Measurements from ENCODE around the gene TRABD2B.
A peak's percentile ranks its signal among the peaks of the same experiment; 100 is the strongest.

The TRABD2B gene

DNA sequence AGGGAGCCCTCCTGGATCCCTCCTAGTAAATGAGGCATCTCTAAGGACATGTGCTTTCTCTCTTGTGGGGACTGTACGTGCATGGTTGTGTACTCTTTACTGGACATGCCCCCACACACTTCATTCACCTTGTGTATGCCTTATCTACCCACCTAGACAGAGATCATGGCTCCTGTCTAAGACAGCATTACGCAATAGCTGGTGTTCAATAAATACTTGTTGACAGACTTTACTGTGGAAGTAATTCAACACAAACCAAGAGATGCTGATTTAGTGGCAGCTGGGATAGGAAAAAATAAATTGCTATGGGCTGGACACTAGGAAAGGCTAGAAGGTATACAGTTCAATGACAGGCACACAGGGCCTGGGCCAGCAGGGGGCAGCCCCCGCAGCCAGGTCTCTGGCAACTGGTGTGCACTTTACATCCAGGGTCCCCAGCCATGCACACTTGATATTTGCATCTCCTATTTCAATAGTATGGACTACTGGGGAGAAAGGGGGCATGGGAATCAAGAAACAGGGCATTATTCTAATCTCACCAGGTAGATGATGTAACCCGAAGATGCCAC lies 24.2 kb downstream of the TRABD2B start:
- no peak overlapping the region for H3K4me3 ChIP-seq (ENCODE audit: low read depth, low read length)
- ChIA-PET CTCF (interaction anchor here (0.6 to 1.4 kb wide), 12 partner anchors 10 to 136 kb away, joined by 3 to 8 read pairs (median 3); no protein-coding TSS in a partner anchor), POLR2A (no interaction called here)
- no peak for TF ChIP-seq ZNF629 (tag by site-specific recombination; IDR thresholded peaks at IDR 0.05)
- TF ChIP-seq SCRT2 (tag by site-specific recombination; IDR thresholded peaks at IDR 0.05), result peak; percentile 66
- TF ChIP-seq, protein P1, sequence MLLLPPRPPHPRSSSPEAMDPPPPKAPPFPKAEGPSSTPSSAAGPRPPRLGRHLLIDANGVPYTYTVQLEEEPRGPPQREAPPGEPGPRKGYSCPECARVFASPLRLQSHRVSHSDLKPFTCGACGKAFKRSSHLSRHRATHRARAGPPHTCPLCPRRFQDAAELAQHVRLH (tag by site-specific recombination; IDR thresholded peaks at IDR 0.05), result no peak
- TF ChIP-seq ZIC2 (tag by site-specific recombination; IDR thresholded peaks at IDR 0.05), result peak; percentile 27
- TF ChIP-seq PRDM6 (tag by site-specific recombination; IDR thresholded peaks at IDR 0.05), result no peak
- no peak for TF ChIP-seq ZEB2 (tag by site-specific recombination; IDR thresholded peaks at IDR 0.05)
- TF ChIP-seq, protein P2, sequence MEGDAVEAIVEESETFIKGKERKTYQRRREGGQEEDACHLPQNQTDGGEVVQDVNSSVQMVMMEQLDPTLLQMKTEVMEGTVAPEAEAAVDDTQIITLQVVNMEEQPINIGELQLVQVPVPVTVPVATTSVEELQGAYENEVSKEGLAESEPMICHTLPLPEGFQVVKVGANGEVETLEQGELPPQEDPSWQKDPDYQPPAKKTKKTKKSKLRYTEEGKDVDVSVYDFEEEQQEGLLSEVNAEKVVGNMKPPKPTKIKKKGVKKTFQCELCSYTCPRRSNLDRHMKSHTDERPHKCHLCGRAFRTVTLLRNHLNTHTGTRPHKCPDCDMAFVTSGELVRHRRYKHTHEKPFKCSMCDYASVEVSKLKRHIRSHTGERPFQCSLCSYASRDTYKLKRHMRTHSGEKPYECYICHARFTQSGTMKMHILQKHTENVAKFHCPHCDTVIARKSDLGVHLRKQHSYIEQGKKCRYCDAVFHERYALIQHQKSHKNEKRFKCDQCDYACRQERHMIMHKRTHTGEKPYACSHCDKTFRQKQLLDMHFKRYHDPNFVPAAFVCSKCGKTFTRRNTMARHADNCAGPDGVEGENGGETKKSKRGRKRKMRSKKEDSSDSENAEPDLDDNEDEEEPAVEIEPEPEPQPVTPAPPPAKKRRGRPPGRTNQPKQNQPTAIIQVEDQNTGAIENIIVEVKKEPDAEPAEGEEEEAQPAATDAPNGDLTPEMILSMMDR (tag by site-specific recombination; IDR thresholded peaks at IDR 0.05), result peak; percentile 36; the same call in 1 of the 2 replicates
- TF ChIP-seq RBAK (tag by site-specific recombination; IDR thresholded peaks at IDR 0.05), result no peak
- H3K9me3 ChIP-seq (ENCODE audit: control insufficient read depth, insufficient read depth, low read depth, low read length), result no peaks in the 10 kb centered on the region
- no peak overlapping the region for H3K27ac ChIP-seq (ENCODE audit: extremely low read depth, low read depth, low read length)
- H3K4me1 ChIP-seq (ENCODE audit: control insufficient read depth, insufficient read depth, low read length), result peaks cover 8% of the 10 kb centered on the region
- H3K36me3 ChIP-seq (ENCODE audit: control insufficient read depth in 2 of 2, insufficient read depth in 1 of 2, low read length in 2 of 2), result no peaks in the 10 kb centered on the region

DNA sequence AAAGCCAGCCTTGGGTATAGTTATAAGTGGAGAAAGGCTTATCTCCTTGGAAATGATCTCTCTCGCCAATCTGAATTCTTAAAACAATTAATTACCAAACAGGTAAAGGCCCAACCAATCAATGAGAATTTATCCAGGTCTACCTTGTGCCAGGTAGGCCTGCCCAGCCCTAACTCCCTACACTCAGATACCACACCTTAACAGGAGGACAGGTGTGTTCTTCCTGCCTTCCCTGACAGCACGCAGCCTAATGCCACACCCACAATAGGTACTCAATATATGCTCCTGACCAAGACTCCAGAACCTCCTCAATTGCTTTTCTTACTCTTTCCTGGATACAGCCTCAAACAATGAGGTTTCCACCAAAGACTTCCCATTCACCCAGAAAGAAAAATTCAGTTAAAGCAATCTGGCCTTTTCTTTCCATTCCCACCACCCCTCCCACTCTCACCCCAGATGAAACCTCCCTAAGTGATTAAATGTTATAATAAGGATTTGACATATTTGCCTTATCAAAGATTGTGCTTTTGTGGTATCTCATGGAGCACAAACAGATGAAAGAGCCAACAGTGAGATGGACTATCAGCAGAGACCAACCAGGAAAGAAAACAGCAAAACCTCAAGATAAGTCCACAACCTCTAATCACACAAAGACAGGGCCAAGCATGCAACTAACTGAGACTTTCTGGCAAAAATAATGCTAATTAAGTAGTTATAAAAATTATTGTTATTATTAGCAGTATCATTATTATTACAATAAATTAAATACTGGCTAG lies 25.6 kb downstream of the TRABD2B start:
- H3K4me1 ChIP-seq (ENCODE audit: control insufficient read depth, insufficient read depth, low read length), result peaks cover 8% of the 10 kb centered on the region
- H3K36me3 ChIP-seq (ENCODE audit: control insufficient read depth in 2 of 2, insufficient read depth in 1 of 2, low read length in 2 of 2), result no peaks in the 10 kb centered on the region
- H3K4me3 ChIP-seq (ENCODE audit: low read depth, low read length), result no peak overlapping the region
- no peaks in the 10 kb centered on the region for H3K9me3 ChIP-seq (ENCODE audit: control insufficient read depth, insufficient read depth, low read depth, low read length)
- ChIA-PET POLR2A (no interaction called here), CTCF (interaction anchor here (0.7 to 1.2 kb wide), 2 partner anchors 31 to 96 kb away, joined by 3 read pairs; no protein-coding TSS in a partner anchor)
- no peak overlapping the region for H3K27ac ChIP-seq (ENCODE audit: extremely low read depth, low read depth, low read length)
- TF ChIP-seq ZBTB8A (tag by site-specific recombination; IDR thresholded peaks at IDR 0.05), result no peak
- TF ChIP-seq ZNF350 (tag by site-specific recombination; IDR thresholded peaks at IDR 0.05), result no peak
- no peak for TF ChIP-seq ZNF785 (tag by site-specific recombination; IDR thresholded peaks at IDR 0.05)
- TF ChIP-seq ZNF239 (tag by site-specific recombination; IDR thresholded peaks at IDR 0.05), result no peak
- TF ChIP-seq, protein P3, sequence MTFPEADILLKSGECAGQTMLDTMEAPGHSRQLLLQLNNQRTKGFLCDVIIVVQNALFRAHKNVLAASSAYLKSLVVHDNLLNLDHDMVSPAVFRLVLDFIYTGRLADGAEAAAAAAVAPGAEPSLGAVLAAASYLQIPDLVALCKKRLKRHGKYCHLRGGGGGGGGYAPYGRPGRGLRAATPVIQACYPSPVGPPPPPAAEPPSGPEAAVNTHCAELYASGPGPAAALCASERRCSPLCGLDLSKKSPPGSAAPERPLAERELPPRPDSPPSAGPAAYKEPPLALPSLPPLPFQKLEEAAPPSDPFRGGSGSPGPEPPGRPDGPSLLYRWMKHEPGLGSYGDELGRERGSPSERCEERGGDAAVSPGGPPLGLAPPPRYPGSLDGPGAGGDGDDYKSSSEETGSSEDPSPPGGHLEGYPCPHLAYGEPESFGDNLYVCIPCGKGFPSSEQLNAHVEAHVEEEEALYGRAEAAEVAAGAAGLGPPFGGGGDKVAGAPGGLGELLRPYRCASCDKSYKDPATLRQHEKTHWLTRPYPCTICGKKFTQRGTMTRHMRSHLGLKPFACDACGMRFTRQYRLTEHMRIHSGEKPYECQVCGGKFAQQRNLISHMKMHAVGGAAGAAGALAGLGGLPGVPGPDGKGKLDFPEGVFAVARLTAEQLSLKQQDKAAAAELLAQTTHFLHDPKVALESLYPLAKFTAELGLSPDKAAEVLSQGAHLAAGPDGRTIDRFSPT (tag by site-specific recombination; IDR thresholded peaks at IDR 0.05), result no peak
- TF ChIP-seq, protein P4, sequence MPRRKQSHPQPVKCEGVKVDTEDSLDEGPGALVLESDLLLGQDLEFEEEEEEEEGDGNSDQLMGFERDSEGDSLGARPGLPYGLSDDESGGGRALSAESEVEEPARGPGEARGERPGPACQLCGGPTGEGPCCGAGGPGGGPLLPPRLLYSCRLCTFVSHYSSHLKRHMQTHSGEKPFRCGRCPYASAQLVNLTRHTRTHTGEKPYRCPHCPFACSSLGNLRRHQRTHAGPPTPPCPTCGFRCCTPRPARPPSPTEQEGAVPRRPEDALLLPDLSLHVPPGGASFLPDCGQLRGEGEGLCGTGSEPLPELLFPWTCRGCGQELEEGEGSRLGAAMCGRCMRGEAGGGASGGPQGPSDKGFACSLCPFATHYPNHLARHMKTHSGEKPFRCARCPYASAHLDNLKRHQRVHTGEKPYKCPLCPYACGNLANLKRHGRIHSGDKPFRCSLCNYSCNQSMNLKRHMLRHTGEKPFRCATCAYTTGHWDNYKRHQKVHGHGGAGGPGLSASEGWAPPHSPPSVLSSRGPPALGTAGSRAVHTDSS (tag by site-specific recombination; IDR thresholded peaks at IDR 0.05), result no peak
- TF ChIP-seq ZNF518A (tag by site-specific recombination; conservative IDR thresholded peaks at IDR 0.05; ENCODE audit: low read depth), result no peak
- TF ChIP-seq ZNF26 (tag by site-specific recombination; IDR thresholded peaks at IDR 0.05), result no peak
